ENCODE data around the gene HNRNPH1. TPM values are rescaled to one million over a fixed set of nuclear protein-coding genes. Genes with fewer than 3 reads are reported as not detected.

HNRNPH1 gene
- total and polyA plus RNA-seq, 10 donors = 214 to 931 (median 693) TPM

GRCh38 chr5:179615203-179615602 lies 8.3 kb downstream of the HNRNPH1 start:
- Histone ChIP-seq H3K36me3 (peaks cover 13 to 100% (median 91%) of the 10 kb centered on the region in 6 donors), H3K27ac (peak overlapping the region in 1 of 8 donors; percentile 28), H3K4me1 (peaks cover 37 to 95% (median 69%) of the 10 kb centered on the region in 6 donors), H3K27me3 (replicated peaks in 1 of 7) (no peaks in the 10 kb centered on the region), H3K4me3 (no peak overlapping the region), H3K9me3 (no peaks in the 10 kb centered on the region)
- 40 to 56% (median 53%) methylated on average over 2 of the region's 2 CpGs for WGBS, 5 donors
- TF ChIP-seq POLR2A (IDR thresholded peaks at IDR 0.05) (no peak), CTCF (IDR thresholded peaks at IDR 0.05 in 8 of 11, conservative IDR thresholded peaks at IDR 0.05 in 3 of 11) (no peak), POLR2AphosphoS5 (IDR thresholded peaks at IDR 0.05) (no peak)
- no peak for DNase-seq
- intact Hi-C loops (cut with DNase I; ENCODE audit: low total_unique reads) = loop anchor here (10.0 kb wide), 1 partner anchor 60 kb away; the partner anchor contains the start of gene RUFY1

GRCh38 chr5:179614745-179615144 lies 8.7 kb downstream of the HNRNPH1 start:
- H3K36me3 ChIP-seq = peaks cover 12 to 100% (median 93%) of the 10 kb centered on the region in 6 donors
- WGBS, 5 donors = 74 to 83% (median 80%) methylated on average over 8 of the region's 8 CpGs
- H3K27ac ChIP-seq = peak overlapping the region in 1 of 8 donors; percentile 28
- TF ChIP-seq CTCF (IDR thresholded peaks at IDR 0.05 in 8 of 11, conservative IDR thresholded peaks at IDR 0.05 in 3 of 11) (no peak), POLR2A (IDR thresholded peaks at IDR 0.05) (no peak), POLR2AphosphoS5 (IDR thresholded peaks at IDR 0.05) (peak in 1 of 3 donors; percentile 28)
- H3K4me1 ChIP-seq = peaks cover 33 to 95% (median 68%) of the 10 kb centered on the region in 6 donors
- no peak overlapping the region for H3K4me3 ChIP-seq
- H3K9me3 ChIP-seq = no peaks in the 10 kb centered on the region
- no peaks in the 10 kb centered on the region for H3K27me3 ChIP-seq (replicated peaks in 1 of 7)
- intact Hi-C loops (cut with DNase I; ENCODE audit: low total_unique reads) = loop anchor here (10.0 kb wide), 1 partner anchor 60 kb away; the partner anchor contains the start of gene RUFY1
- peak; percentile 25 for DNase-seq

GRCh38 chr5:179613460-179614071 lies 9.9 kb downstream of the HNRNPH1 start:
- H3K4me1 ChIP-seq = peaks cover 21 to 95% (median 61%) of the 10 kb centered on the region in 6 donors
- peak in 2 of 3 donors; percentile 73 to 86 for TF ChIP-seq POLR2AphosphoS5 (IDR thresholded peaks at IDR 0.05)
- no peak for TF ChIP-seq CTCF (IDR thresholded peaks at IDR 0.05 in 8 of 11, conservative IDR thresholded peaks at IDR 0.05 in 3 of 11)
- TF ChIP-seq POLR2A (IDR thresholded peaks at IDR 0.05) = no peak
- H3K27ac ChIP-seq = no peak overlapping the region
- 81 to 90% (median 83%) methylated on average over 8 of the region's 8 CpGs for WGBS, 5 donors
- no peaks in the 10 kb centered on the region for H3K9me3 ChIP-seq
- DNase-seq = peak; percentile 49
- H3K27me3 ChIP-seq (replicated peaks in 1 of 7) = no peaks in the 10 kb centered on the region
- intact Hi-C loops (cut with DNase I; ENCODE audit: low total_unique reads) = loop anchor here (10.0 kb wide), 1 partner anchor 59 kb away; the partner anchor contains the start of gene RUFY1
- no peak overlapping the region for H3K4me3 ChIP-seq
- peaks cover 12 to 100% (median 98%) of the 10 kb centered on the region in 6 donors for H3K36me3 ChIP-seq

All from spleen (tissue), 11 donors.